ENCODE results near the gene TNF.

The TNF gene

DNA sequence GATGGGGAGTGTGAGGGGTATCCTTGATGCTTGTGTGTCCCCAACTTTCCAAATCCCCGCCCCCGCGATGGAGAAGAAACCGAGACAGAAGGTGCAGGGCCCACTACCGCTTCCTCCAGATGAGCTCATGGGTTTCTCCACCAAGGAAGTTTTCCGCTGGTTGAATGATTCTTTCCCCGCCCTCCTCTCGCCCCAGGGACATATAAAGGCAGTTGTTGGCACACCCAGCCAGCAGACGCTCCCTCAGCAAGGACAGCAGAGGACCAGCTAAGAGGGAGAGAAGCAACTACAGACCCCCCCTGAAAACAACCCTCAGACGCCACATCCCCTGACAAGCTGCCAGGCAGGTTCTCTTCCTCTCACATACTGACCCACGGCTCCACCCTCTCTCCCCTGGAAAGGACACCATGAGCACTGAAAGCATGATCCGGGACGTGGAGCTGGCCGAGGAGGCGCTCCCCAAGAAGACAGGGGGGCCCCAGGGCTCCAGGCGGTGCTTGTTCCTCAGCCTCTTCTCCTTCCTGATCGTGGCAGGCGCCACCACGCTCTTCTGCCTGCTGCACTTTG is at the start of gene TNF:
Gene TNF (plus strand): TSS at position 231 of the 567 bp plus-strand sequence. CDS start 177 bp downstream, at position 408.
- DNase-seq: no peak

DNA sequence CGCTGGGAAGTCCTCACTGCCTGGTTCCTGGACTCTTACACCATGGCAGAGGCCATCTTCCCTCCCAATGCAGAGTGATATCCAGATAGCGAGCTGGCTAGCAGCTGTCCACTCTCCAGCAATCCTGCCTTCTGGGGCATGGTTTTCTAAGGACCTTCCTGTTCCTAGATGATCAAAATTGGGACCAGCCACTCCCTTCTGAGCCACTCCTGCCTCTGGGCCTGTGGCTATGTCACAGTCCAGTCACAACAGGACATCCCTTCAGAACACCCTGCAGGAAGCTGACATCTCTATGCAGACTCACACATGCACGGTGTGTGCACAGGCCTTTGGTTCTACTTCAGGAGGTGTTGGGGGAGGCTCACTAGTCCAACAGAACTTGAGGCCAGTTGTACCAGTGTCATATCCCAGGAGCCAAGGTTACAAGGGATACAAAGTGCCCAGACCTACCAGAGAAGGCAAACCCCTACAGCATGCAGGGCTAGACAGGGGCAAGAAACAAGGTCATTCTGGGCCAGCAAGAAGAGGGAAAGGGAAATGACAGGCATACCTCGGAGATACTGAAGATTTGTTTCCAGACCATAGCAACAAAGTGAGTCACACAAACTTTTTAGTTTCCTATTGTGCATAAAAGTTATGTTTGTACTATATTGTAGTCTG is 49.3 kb upstream of the TNF start:
- no peak for DNase-seq

DNA sequence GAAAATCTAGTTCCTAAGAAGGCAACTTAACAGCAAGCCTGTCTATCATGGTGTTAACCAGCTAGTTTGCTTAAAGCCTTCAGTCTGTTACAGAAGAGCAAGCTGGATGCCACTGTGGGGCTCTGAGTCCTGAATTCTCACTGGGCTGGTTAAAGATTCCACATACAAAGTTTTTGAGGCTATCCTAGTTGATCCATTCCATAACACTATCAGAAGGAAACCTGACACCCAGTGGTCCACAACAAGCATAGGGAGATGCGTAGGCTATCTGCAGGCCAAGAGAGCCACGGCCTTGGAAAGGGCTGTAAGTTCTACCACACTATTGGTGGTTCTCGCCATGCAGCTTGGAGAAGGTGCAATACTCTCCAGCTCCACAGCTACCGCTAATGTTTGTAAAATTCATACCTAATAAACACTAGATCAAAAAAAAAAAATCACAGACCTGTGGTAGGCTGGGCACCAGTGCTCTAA is 47.0 kb upstream of the TNF start:
- DNase-seq: no peak

DNA sequence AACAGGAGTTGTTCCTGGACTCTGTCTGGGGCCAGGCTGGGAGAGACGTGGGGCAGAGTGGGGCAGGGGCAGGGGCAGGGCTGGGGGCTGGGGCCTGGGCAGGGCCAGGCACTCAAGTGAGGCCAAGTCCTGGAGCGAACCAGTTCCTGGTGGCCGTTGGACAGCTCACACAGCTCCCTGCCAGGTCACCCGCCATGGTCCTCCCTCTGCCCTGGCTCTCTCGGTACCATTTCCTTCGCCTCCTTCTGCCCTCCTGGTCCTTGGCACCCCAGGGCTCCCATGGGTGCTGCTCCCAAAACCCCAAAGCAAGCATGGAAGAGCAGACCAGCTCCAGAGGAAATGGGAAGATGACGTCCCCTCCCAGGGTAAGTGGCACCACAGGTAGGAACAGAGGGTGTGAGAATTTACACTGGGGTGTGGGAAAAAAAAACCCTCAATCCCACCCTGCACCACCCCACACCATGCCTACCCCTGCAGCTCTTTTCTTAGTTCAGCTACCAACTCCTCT is 46.5 kb upstream of the TNF start, which contains the start of gene MCCD1:
Gene MCCD1 (plus strand): TSS at position 142 of the 508 bp plus-strand sequence. CDS start 53 bp downstream, at position 195.
- no peak for DNase-seq

DNA sequence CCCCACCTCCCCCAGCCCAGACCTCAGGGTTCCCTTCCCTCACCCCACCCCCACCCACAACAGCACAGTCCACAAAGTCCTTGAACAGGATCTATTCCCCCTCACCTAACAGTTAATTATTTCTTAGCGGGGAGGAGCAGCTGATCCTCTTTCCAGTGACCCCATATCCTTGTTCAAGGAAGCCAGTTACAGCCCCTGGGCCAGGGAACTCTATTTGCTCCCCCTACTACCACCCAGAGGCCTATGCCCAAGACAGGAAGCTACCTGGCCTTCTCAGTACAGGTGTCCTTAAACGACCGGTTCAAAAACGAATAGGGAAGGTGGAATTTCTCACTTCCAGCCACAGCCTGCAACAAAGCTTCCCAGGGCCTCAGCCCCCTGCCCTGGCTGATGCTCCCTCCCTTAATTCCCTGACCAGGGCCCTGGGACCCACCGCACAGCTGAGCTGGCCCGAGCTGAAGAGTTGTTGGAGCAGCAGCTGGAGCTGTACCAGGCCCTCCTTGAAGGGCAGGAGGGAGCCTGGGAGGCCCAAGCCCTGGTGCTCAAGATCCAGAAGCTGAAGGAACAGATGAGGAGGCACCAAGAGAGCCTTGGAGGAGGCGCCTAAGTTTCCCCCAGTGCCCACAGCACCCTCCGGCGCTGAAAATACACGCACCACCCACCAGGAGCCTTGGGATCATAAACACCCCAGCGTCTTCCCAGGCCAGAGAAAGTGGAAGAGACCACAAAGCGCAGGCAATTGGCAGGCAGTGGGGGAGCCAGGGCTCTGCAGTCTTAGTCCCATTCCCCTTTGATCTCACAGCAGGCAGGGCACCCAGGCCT is 45.8 kb upstream of the TNF start:
- no peak for DNase-seq

DNA sequence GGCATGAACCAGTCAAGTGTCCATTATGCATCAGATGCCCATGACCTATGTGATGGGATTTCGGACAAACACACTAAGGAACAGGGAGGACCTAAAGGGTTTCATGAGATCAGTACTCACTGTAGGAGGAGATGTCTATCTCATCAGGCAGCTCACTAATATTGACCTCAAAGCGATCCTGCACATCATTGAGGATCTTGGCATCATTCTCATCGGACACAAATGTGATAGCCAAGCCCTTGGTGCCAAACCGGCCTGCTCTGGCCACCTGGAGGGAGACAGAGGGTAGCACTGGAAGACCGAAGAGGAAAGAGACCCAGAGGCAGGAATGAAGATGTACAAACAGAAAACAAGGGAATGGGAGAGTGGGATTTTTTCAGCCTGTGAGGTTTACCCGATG is 44.7 kb upstream of the TNF start:
- no peak for DNase-seq

DNA sequence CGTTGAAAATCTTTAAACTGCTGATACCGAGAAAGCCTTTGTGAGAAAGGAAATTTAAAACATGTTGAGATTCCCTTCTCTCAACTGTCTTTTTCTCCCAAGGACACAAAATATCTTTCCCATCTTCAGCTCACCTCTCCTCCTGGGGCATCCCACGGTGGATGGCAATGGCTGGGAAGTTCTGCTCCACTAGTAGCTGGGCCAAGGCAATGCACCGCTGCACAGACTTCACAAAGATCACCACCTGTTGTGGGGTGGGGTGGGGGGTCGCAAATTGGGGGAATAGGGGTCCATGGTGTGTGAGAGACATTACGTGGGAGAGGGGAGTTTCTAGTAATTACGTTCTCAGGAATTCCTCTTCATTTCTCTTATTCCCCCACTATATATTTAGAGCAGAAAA is 44.2 kb upstream of the TNF start:
- DNase-seq: no peak

DNA sequence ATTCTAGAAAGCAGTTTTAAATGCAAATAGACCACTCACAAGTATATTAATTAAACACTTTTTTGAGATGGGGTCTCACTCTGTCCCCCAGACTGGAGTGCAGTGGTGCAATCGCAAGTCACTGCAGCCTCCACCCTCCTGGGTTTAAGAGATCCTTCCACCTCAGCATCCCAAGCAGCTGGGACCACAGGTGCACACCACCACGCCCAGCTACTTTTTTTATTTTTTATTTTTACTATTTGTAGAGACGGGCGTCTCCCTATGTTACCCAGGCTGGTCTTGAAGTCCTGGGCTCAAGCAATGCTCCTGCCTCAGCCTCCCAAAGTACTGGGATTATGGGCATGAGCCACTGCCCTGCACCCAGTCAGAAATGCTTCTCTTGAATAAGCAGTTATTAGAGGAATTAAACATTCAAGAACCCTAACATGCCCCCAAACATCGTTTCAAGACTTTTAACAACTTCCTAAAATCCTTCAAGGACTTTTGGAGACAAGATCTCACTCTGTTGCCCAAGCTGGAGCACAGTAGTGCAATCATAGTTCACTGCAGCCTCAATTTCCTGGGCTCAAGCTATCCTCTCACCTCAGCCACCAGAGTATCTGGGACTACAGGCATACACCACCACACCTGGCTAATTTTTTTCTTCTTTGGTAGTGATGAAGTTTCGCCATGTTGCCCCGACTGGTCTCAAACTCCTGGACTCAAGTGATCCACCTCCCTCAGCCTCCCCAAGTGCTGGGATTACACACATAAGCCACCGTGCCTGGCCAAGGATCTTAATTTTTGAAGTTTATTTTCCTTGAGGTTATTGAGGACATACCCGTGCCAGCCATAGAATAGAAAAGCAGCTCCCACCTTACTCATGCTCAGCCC is 43.4 kb upstream of the TNF start:
- DNase-seq: no peak

DNA sequence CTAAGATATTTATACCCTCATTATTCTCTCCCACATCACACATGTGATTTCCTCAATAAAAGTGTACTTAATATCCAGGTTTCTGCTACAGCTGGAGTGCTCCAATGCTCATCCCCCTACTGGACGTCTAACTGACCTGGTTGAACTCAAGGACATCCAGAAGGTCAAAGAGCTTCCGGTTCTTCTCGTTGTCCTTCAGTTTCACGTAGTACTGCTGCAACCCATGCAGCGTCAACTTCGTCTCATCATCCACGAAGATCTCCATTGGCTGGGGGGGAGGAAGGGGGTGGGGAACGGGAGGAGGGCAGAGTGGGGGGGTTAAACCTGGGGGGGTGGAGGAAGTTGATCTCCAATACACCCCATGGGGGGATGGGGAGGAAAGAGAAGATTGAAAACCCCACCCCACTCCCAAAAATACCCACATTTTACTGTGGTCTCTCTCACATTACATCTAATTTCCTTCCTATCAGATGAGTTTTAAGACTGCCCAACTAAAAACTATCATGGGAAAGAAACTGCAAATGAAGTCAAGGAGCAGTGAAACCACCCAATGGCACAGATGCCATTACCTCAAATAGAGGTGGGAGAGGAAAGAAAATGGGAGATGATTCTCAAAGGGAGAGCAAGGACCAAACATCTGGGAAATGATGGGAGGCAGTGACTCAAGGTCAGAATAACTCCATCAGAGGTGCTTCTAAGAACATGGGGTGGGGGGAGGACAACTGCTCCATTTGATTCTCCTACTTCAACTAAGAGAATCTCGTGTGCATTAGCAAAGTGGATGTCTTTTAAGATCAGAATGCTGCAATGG is 42.5 kb upstream of the TNF start:
- DNase-seq: no peak

DNA sequence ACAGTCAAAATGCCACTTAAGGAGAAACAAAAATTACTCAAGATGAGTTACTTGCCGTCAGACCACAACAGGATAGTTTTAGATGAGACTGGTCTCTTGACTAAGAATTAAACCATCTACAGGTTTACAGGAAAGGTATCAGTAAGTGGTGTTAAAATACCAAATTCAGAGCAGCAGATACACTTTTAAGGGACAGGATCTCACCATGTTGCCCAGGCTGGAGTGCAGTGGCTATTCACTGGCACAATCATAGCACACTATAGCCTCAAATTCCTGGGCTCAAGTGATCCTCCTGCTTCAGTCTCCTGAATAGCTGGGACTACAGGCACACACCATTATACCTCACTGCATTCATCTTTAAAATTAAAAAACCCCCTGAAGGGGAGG is 41.9 kb upstream of the TNF start:
- no peak for DNase-seq

DNA sequence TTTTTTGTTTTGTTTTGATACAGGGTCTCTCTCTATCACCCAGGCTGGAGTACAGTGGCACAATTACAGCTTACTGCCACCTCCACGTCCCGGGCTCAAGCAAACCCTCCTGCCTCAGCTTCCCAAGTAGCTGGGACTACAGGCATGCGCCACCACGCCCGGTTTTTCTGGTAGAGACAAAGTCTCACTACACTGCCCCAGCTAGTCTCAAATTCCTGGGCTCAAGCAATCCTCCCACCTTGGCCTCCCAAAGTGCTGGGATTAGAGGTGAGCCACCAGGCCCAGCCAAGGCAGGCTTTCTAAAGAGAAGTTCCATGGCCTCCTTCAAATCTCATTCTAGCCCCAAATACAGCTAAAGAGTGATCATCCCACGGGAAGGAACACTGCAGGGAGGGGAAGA is 41.4 kb upstream of the TNF start:
- DNase-seq: no peak

DNA sequence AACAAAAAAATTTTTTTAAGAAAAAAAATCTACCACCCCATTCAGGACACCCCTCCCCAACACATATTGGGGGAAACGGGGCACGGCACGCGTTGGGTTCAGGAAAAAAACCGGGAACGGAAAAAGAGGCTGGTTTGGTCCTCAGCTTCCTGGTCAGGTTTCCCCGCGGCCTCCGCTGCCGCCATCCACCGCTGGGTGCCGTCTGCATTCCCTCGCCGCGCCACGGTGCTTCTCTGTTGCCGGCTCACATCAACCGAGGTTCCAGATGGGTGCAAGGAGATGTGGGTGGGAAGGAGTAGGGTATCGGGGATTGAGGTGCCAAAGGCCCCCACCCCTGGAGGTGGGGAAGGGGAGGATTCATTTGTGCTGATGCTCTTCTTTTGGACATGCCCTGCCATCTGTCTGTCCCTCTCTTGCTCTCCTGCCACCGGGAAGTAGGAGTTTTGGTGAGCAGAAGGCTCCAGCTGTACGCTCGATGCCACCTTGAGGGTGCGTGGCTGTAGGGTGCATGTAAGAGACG is 40.8 kb upstream of the TNF start:
- no peak for DNase-seq

DNA sequence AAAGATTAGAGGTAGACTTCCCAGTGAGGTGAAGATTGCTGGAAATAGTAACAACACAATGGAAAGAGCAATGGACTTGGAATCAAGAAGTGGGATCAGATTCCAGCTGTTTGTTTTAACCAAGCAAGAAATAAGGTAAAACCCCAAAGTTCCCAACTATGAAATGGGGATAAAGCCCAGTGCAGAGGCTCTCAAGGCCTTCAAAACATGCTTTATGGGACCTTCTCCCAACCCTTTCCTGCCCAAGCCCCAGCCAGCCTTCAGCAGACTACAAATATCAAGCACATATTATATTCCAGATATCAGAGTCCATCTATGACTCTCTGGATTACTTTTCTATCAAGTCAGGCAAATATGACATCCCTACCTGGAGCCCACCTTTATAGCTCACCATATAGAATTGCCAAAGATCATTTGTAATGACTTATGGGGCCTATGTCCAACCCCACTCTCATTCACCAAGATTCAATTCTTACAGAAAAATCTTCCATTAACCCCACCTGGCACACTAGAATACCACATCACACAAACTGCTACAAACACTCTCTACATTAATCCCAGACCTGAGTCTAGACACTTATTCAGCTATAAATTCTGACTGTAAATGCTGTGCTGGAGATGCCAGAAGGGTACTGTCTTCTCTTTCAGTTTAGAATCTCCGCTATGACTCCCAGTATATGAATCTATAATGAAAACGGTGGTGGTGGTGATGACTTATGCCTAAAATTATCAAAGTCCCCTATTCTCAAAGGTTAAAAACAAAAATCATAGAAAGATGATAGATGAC is 39.6 kb upstream of the TNF start:
- DNase-seq: no peak

DNA sequence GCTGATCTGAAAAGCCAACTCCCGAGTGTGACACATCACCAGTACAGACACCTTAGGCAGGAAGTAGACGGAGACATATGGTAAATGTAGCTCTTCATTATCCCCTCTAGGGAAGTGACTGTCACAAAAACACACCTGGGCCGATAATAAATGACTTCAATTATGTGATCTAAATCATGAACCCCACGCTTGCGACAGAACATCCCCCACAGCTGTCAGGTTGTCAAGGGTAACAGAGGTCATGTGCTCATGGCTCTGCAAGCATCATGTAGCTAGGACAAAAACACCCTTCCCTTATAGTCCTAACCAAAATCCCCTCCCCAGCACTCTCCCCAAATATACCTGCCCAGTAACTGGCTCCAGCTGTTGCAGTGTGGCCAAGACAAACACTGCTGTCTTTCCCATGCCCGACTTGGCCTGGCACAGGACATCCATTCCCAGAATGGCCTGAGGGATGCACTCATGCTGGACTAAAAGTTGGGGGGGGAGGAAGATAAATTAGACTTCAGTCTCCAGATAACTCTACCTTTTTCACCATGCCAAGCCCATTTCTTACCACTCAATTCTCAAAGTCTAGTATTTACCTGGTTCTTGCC is 36.5 kb upstream of the TNF start:
- no peak for DNase-seq

DNA sequence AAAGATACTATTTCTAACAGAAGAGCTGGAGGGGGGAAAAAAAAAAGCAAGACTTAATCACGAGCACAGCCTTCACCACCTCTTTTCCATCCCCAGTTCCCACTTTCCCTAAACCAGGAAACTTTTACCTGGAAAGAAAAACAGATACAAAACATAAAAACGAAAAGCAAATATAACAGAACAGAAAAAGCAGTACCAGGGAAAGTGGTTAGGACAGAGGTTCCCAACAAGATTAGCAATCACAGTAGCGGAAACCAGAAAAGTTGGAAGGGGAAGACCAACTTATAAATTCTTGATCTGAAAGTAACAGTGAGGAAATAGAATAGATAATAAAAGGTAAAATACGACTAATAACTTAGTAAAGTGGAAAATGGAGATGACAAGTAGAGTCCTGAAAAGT is 34.7 kb upstream of the TNF start:
- no peak for DNase-seq

DNA sequence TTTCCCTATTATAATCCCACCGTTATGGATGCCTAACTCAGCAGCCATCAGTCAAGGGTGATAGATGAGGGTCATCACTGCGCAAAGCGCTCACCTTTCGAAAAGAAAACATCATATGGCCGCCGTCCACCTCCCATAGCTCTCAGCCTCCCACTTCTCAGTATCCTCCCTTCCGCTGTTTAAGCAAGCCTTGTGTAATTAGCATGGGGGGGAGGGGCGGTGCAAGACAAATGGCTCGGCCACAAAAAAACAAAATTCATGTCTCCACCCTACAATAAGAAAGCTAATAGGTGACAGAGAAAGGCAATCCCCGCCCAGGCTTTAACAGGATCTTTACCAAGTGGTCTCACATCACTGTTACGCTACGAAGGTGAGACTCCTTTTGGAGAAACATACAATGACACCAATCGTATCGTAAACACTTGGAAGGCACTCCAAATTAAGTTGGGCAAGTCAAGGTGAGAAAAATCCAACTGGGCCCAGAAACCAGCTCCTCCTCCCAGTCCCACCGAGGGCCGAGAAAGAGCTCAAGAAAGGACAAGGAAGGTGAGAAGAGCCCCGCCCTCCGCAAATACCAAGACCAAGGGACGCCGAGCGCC is 34.2 kb upstream of the TNF start:
- DNase-seq: peak; percentile 81

DNA sequence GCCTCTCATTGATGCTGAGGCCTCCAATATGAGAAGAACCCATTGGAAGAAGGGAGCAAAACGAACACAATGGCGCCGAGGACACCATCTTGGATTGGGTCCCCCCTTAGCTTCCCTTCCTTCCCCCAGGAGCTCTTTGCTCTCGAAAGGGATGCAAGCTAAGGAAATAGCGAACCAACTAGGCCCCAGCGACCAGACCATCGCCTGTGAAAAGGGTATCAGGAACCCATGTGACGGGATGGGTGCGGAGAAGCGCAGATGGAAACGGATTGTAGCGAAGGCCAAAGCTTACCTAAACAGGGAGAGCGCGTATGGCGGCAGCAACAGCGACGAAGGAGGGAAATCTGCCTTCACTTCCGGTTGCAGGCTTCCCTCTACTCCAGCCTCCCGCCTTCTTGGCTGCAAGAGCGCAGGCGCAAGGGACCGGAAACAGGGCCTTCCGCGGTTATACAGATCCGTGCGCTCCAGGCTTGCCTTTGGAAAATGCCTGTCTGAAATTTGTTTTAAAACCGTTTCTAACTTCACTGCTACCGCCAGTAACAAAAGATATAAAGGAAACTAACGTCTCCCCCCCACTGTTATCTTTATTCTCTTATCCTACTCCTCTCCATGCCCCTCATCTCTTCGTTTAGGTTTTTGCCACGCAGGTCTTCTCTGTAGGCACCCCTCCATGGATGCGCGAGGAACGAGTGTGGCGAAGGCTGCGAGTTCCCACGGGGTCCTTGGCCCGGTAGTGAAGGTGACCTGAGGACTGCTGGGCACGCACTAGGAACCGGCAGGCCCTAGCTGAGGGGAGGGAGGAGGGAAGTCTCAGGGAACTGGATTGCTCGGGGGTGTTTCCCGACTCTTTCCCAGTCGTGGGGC is 33.5 kb upstream of the TNF start, which contains the start of gene DDX39B:
Gene DDX39B (minus strand): TSS at position 346 of the 864 bp plus-strand sequence. CDS start 1,471 bp downstream, outside the sequence.
- peak; percentile 98 for DNase-seq

DNA sequence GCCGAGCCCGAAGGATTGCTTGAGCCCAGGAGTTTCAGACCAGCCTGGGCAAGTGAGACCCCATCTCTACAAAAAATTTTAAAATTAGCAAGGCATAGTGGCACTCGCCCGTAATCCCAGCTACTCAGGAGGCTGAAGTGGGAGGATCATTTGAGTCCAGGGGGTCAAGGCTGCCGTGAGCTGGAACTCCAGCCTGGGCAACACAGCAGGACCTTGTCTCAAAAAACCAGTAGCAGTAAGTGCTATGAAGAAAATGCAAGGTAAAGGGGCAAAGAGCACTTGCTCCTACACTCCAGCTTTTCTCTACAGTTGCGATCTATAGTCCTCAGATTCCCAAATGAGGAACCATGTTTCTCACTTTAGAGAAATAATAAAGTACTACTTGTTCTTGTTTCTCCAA is 31.7 kb upstream of the TNF start:
- DNase-seq: no peak

DNA sequence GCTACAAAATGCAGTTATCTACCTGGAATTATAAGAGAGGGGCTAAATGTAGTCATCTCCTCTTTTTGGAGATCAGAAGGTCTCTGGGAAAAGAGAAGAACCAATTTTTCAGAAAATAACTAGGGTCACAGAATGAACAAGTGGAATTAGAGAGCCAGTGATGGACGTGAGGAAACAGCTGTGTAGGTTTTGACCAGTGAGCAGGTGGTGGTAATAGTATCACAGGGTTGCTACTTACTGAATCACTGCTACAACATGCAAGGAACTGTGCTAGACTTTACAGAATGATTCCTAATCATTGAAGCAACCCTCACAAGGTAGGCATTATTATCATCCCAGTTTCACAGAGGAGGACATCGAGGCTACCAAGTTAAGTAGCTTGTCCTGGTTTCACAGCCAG is 30.7 kb upstream of the TNF start:
- no peak for DNase-seq

All from NCI-H146 (cell line).